CD14-positive monocyte (primary cell): Measurements from ENCODE around the gene MAGEA2B. TPM values are rescaled to one million over a fixed set of nuclear protein-coding genes. Genes with fewer than 3 reads are reported as not detected.
"Not testable (repeated sequence)": the region's sequence is repeated elsewhere in the genome, so short reads cannot be mapped to it uniquely, and the experiment has no call there.

Experiments
- DNase-seq, 3 donors: peaks; one replicate each; pipeline ENCODE4 v3.0.0-alpha.2; 2011 to 2022
- H2AFZ ChIP-seq: 2 replicates; pipeline ENCODE4 v1.6.0; 2012; ENCODE audit warnings: mild to moderate bottlenecking, low read depth, low read length, inconsistent platforms; ENCODE audit not compliant: insufficient read depth, poor library complexity, severe bottlenecking
- H3K27ac ChIP-seq, 2 donors: 1 replicate in 1 of 2; 2 replicates in 1 of 2; pipeline ENCODE4 v1.5.1; 2012 to 2013; ENCODE audit warnings: low read length in 2 of 2, control low read depth in 1 of 2, inconsistent platforms in 1 of 2, low read depth in 1 of 2, mild to moderate bottlenecking in 1 of 2
- H3K27me3 ChIP-seq, 2 donors: one replicate each; pipeline versions ENCODE4 v1.6.0 to v1.6.1; 2011 to 2013; ENCODE audit warnings: low read length in 2 of 2; ENCODE audit not compliant: control insufficient read depth in 2 of 2, insufficient read depth in 2 of 2
- H3K36me3 ChIP-seq, 2 donors: replicated peaks in 1 of 2; 1 replicate in 1 of 2; 2 replicates in 1 of 2; pipeline versions ENCODE4 v1.5.1 to v1.6.1; 2012 to 2013; ENCODE audit warnings: low read length in 2 of 2, control low read depth in 1 of 2, inconsistent platforms in 1 of 2, mild to moderate bottlenecking in 1 of 2; ENCODE audit not compliant: insufficient read depth in 2 of 2, control insufficient read depth in 1 of 2
- H3K4me1 ChIP-seq, 2 donors: 1 replicate in 1 of 2; 2 replicates in 1 of 2; pipeline versions ENCODE4 v1.5.1 to v1.6.1; 2012 to 2013; ENCODE audit warnings: low read length in 2 of 2, control low read depth in 1 of 2, inconsistent platforms in 1 of 2, mild to moderate bottlenecking in 1 of 2, moderate library complexity in 1 of 2; ENCODE audit not compliant: insufficient read depth in 2 of 2, control insufficient read depth in 1 of 2
- H3K4me2 ChIP-seq: replicated peaks from 2 replicates; pipeline ENCODE3; 2012; ENCODE audit warnings: low read length, moderate library complexity, mild to moderate bottlenecking; ENCODE audit not compliant: poor library complexity, severe bottlenecking; ENCODE audit errors: extremely low read depth
- H3K4me3 ChIP-seq, 3 experiments: fragments of 200-600 bp in 1 of 3; sonication (generic) in 1 of 3; replicated peaks in 1 of 3; 1 replicate in 2 of 3; 2 replicates in 1 of 3; pipeline ENCODE4 v1.5.1; 2011 to 2013; ENCODE audit warnings: low read length in 3 of 3, mild to moderate bottlenecking in 3 of 3, control low read depth in 2 of 3, low read depth in 2 of 3, inconsistent platforms in 1 of 3, moderate library complexity in 1 of 3
- H3K79me2 ChIP-seq: 2 replicates; pipeline ENCODE4 v1.6.0; 2012; ENCODE audit warnings: mild to moderate bottlenecking, control low read depth, inconsistent platforms, low read length, moderate library complexity; ENCODE audit not compliant: insufficient read depth
- H3K9ac ChIP-seq: 2 replicates; pipeline ENCODE4 v1.6.0; 2017; ENCODE audit warnings: low read length, mild to moderate bottlenecking; ENCODE audit not compliant: insufficient read depth, poor library complexity, severe bottlenecking
- H3K9me3 ChIP-seq, 2 donors: replicated peaks in 1 of 2; 1 replicate in 1 of 2; 2 replicates in 1 of 2; pipeline versions ENCODE4 v1.5.1 to v1.6.1; 2012 to 2013; ENCODE audit warnings: low read length in 2 of 2, control low read depth in 1 of 2; ENCODE audit not compliant: control insufficient read depth in 1 of 2, insufficient read depth in 1 of 2
- H4K20me1 ChIP-seq: 2 replicates; pipeline ENCODE4 v1.6.0; 2012; ENCODE audit warnings: mild to moderate bottlenecking, low read length, control low read depth, moderate library complexity; ENCODE audit not compliant: insufficient read depth
- H3K27ac Mint-ChIP-seq, 7 donors: one replicate each; pipeline ENCODE4 v1.8.0; 2020; ENCODE audit warnings: mild to moderate bottlenecking in 7 of 7, mixed read lengths in 7 of 7, moderate library complexity in 6 of 7, inconsistent platforms in 2 of 7
- H3K27me3 Mint-ChIP-seq, 3 donors: one replicate each; pipeline ENCODE4 v1.8.0; 2021 to 2022; ENCODE audit warnings: low read depth in 3 of 3, mild to moderate bottlenecking in 3 of 3, mixed read lengths in 3 of 3, moderate library complexity in 3 of 3, inconsistent platforms in 1 of 3
- H3K36me3 Mint-ChIP-seq, 2 donors: one replicate each; pipeline ENCODE4 v1.8.0; 2020; ENCODE audit warnings: mixed read lengths in 2 of 2, inconsistent platforms in 1 of 2, mild to moderate bottlenecking in 1 of 2
- H3K4me1 Mint-ChIP-seq: one replicate; pipeline ENCODE4 v1.8.0; 2020; ENCODE audit warnings: mild to moderate bottlenecking, mixed read lengths
- H3K4me3 Mint-ChIP-seq, 2 donors: one replicate each; pipeline ENCODE4 v1.8.0; 2020; ENCODE audit warnings: mild to moderate bottlenecking in 2 of 2, mixed read lengths in 2 of 2, moderate library complexity in 1 of 2
- H3K9me3 Mint-ChIP-seq, 7 donors: one replicate each; pipeline ENCODE4 v1.8.0; 2020 to 2022; ENCODE audit warnings: mixed read lengths in 7 of 7, mild to moderate bottlenecking in 6 of 7, moderate library complexity in 6 of 7, inconsistent platforms in 2 of 7
- WGBS: methylation state at CpG from one replicate; pipeline ENCODE4 v1.1.5; 2013; ENCODE audit warnings: missing lambda C conversion rate; ENCODE audit not compliant: insufficient coverage; 5-methylcytosine and 5-hydroxymethylcytosine counted together
- intact Hi-C, 2 donors: fragments of 100-400 bp; cut with micrococcal nuclease; formaldehyde crosslinking; loops; one replicate each; pipeline versions ENCODE4 v1.15.0 to v1.15.1; 2023
- polyA plus RNA-seq, 3 donors: library from polyadenylated mRNA; depleted of rRNA in 1 of 3; unstranded in 2 of 3; stranded (reverse) in 1 of 3; fragments of 300-500 nt in 2 of 3; fragments of >200 nt in 1 of 3; fragmentation: Illumina TruSeq in 2 of 3; gene quantifications; 1 replicate in 2 of 3; 2 replicates in 1 of 3; pipeline ENCODE4 v1.2.3, GENCODE V29; 2012 to 2021

The MAGEA2B gene
- polyA plus RNA-seq, 3 donors = not detected

GRCh38 chrX:152759544-152759943 is 45.1 kb downstream of the MAGEA2B start:
- H3K27ac Mint-ChIP-seq, H3K27me3 Mint-ChIP-seq, H3K27ac ChIP-seq, H3K9me3 Mint-ChIP-seq, H3K4me3 Mint-ChIP-seq, H3K79me2 ChIP-seq, H3K4me1 Mint-ChIP-seq, H3K4me3 ChIP-seq, intact Hi-C loops, H3K27me3 ChIP-seq, H3K36me3 Mint-ChIP-seq, H3K36me3 ChIP-seq, H3K9me3 ChIP-seq, H3K9ac ChIP-seq, DNase-seq, H4K20me1 ChIP-seq, H3K4me1 ChIP-seq, H2AFZ ChIP-seq, H3K4me2 ChIP-seq: not testable (repeated sequence)
- no CpG with 5 or more reads among the region's 7 CpGs for WGBS

- H3K9me3 Mint-ChIP-seq, H3K4me1 ChIP-seq, H4K20me1 ChIP-seq, H3K4me3 Mint-ChIP-seq, H3K27me3 ChIP-seq, H3K4me3 ChIP-seq, H3K79me2 ChIP-seq, H3K9me3 ChIP-seq, H3K9ac ChIP-seq, DNase-seq, H3K27me3 Mint-ChIP-seq, H3K27ac ChIP-seq, H3K4me1 Mint-ChIP-seq, H2AFZ ChIP-seq, H3K27ac Mint-ChIP-seq, H3K4me2 ChIP-seq, intact Hi-C loops, H3K36me3 ChIP-seq, H3K36me3 Mint-ChIP-seq: not testable (repeated sequence)
- no CpG with 5 or more reads among the region's 7 CpGs for WGBS
Measured at GRCh38 chrX:152761582-152761981, 47.2 kb downstream of the MAGEA2B start.

DNA sequence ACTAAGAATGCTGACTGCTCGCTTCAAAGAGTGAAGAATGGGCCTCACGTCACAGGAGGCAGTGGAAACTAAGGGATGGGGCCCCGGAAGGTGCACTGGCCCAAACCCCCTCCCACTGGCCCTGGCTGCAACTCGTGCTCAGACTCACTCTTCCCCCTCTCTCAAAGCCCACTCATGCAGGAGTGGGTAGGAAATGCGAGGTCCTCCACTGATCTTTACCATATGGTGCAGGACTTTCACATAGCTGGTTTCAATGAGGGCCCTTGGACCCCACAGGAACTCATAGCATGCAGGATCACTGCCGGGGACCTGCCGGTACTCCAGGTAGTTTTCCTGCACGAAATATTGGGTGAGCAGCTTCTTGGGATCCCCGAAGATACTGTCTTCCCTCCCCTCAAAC is 52.1 kb downstream of the MAGEA2B start:
- H3K4me1 Mint-ChIP-seq, H4K20me1 ChIP-seq, H3K4me3 Mint-ChIP-seq, H3K4me2 ChIP-seq, H3K36me3 ChIP-seq, H3K9me3 Mint-ChIP-seq, H3K27me3 ChIP-seq, H3K4me3 ChIP-seq, H3K9ac ChIP-seq, H3K27ac ChIP-seq, H3K36me3 Mint-ChIP-seq, H3K79me2 ChIP-seq, intact Hi-C loops, H3K27me3 Mint-ChIP-seq, H3K4me1 ChIP-seq, DNase-seq, H2AFZ ChIP-seq, H3K27ac Mint-ChIP-seq, H3K9me3 ChIP-seq: not testable (repeated sequence)
- 75% methylated on average over 2 of the region's 9 CpGs for WGBS

Other genes with a start within 250 kb of the MAGEA2B start
- not detected for gene GABRQ, start 76.7 kb upstream of the MAGEA2B start, polyA plus RNA-seq
- gene MAGEA3, start 15.8 kb upstream of the MAGEA2B start, polyA plus RNA-seq = not detected
- gene CSAG2, start 5.4 kb upstream of the MAGEA2B start, polyA plus RNA-seq = not detected
- gene CSAG1, start 19.1 kb downstream of the MAGEA2B start, polyA plus RNA-seq = not detected
- not detected for gene MAGEA12, start 19.1 kb downstream of the MAGEA2B start, polyA plus RNA-seq
- gene MAGEA2, start 39.2 kb downstream of the MAGEA2B start, polyA plus RNA-seq = not detected
- not detected for gene CSAG3, start 44.6 kb downstream of the MAGEA2B start, polyA plus RNA-seq
- not detected for gene MAGEA6, start 55.1 kb downstream of the MAGEA2B start, polyA plus RNA-seq
- 10 to 100 TPM in 2 of 3 donors, 1 to 10 TPM in 1; 5.4 to 26.7 (median 19.9) TPM for gene CETN2, start 116.1 kb downstream of the MAGEA2B start, polyA plus RNA-seq
- 10 to 100 TPM in 2 of 3 donors, 1 to 10 TPM in 1; 8.2 to 21.3 (median 19.9) TPM for gene NSDHL, start 116.4 kb downstream of the MAGEA2B start, polyA plus RNA-seq
- gene ZNF185, start 183.4 kb downstream of the MAGEA2B start, polyA plus RNA-seq = 10 to 100 TPM; 39.1 to 82.9 (median 40.5) TPM